Coronary artery (tissue), 2 donors: ENCODE results near the gene KMT2E.

Source experiments
- DNase-seq: peaks from one replicate; pipeline ENCODE4 v3.0.0-alpha.2; 2017; ENCODE audit warnings: low spot score
- H3K27ac ChIP-seq, 2 donors: fragments of 200-600 bp; sonication (generic); one replicate each; pipeline ENCODE4 v1.5.1; 2016 to 2019
- H3K4me3 ChIP-seq: fragments of 200-600 bp; sonication (generic); 2 replicates; pipeline ENCODE4 v1.5.1; 2016; ENCODE audit warnings: mild to moderate bottlenecking, moderate library complexity
- CTCF ChIP-seq: fragments of 200-600 bp; sonication (generic); IDR thresholded peaks from one replicate; pipeline ENCODE4 v1.5.1; 2019; ENCODE audit warnings: antibody characterized with exemption

KMT2E gene

GRCh38 chr7:105131033-105131656, 117.1 kb downstream of the KMT2E start:
- H3K27ac ChIP-seq = no peak overlapping the region
- H3K4me3 ChIP-seq = no peak overlapping the region
- DNase-seq = no peak
- no peak for TF ChIP-seq CTCF

- Histone ChIP-seq H3K4me3 (no peak overlapping the region), H3K27ac (no peak overlapping the region)
- no peak for TF ChIP-seq CTCF
- DNase-seq = no peak
Observed at GRCh38 chr7:105131890-105132289, 117.9 kb downstream of the KMT2E start.

- Histone ChIP-seq H3K27ac (no peak overlapping the region), H3K4me3 (no peak overlapping the region)
- DNase-seq = no peak
- TF ChIP-seq CTCF = no peak
Observed at GRCh38 chr7:105132335-105132734, 118.3 kb downstream of the KMT2E start.

- TF ChIP-seq CTCF = no peak
- DNase-seq = no peak
- H3K4me3 ChIP-seq = no peak overlapping the region
- H3K27ac ChIP-seq = no peak overlapping the region
Observed at GRCh38 chr7:105132835-105133234, 118.8 kb downstream of the KMT2E start.

GRCh38 chr7:105133358-105133757, 119.4 kb downstream of the KMT2E start:
- TF ChIP-seq CTCF = no peak
- Histone ChIP-seq H3K27ac (no peak overlapping the region), H3K4me3 (no peak overlapping the region)
- no peak for DNase-seq

GRCh38 chr7:105133986-105134655, 120.1 kb downstream of the KMT2E start:
- no peak for TF ChIP-seq CTCF
- DNase-seq = no peak
- no peak overlapping the region for H3K4me3 ChIP-seq
- no peak overlapping the region for H3K27ac ChIP-seq

GRCh38 chr7:105136221-105136620, 122.2 kb downstream of the KMT2E start:
- no peak overlapping the region for H3K4me3 ChIP-seq
- no peak for DNase-seq
- no peak overlapping the region for H3K27ac ChIP-seq
- TF ChIP-seq CTCF = no peak
